GM20000 (cell line): Measurements from ENCODE around the gene P4HA1.
"Not testable (repeated sequence)": the region's sequence is repeated elsewhere in the genome, so short reads cannot be mapped to it uniquely, and the experiment has no call there.

ENCODE experiments used
- DNase-seq: peaks from one replicate; pipeline ENCODE4 v3.0.0; 2012; ENCODE audit warnings: low spot score
- TF ChIP-seq, protein P1 (sequence below): IDR thresholded peaks from 2 replicates; pipeline ENCODE4 v1.5.1; 2012; ENCODE audit warnings: mild to moderate bottlenecking, control low read depth; ENCODE audit errors: extremely low read depth, missing control alignments

P4HA1 gene

GRCh38 chr10:73126343-73126742, 29.7 kb upstream of the P4HA1 start:
- no peak for DNase-seq

GRCh38 chr10:73119952-73120351, 23.3 kb upstream of the P4HA1 start:
- no peak for DNase-seq
- TF ChIP-seq, protein P1, sequence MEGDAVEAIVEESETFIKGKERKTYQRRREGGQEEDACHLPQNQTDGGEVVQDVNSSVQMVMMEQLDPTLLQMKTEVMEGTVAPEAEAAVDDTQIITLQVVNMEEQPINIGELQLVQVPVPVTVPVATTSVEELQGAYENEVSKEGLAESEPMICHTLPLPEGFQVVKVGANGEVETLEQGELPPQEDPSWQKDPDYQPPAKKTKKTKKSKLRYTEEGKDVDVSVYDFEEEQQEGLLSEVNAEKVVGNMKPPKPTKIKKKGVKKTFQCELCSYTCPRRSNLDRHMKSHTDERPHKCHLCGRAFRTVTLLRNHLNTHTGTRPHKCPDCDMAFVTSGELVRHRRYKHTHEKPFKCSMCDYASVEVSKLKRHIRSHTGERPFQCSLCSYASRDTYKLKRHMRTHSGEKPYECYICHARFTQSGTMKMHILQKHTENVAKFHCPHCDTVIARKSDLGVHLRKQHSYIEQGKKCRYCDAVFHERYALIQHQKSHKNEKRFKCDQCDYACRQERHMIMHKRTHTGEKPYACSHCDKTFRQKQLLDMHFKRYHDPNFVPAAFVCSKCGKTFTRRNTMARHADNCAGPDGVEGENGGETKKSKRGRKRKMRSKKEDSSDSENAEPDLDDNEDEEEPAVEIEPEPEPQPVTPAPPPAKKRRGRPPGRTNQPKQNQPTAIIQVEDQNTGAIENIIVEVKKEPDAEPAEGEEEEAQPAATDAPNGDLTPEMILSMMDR = no peak

More at GRCh38 chr10:73126343-73126742, 29.7 kb upstream of the P4HA1 start:
- TF ChIP-seq, protein P1 = no peak

DNA sequence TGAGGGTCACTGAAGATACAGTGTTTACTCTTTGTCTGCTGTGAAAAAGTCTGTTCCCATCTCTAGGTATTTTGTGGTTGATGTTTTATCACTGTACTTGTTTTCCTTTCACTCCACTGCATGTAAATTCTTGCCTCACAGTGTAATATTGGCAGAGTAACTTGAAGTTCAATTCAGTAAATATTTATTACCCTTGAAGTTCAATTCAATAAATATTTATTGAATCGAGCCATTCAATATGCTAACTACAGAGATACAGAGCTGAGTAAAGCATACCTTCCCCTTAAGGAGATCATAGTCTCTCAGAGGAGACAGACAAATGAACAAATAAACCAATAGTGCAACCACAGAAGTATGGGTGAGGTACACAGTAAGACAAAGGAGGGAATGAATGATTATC, 22.8 kb upstream of the P4HA1 start:
- DNase-seq = no peak
- TF ChIP-seq, protein P1 = no peak

GRCh38 chr10:73117976-73118743, 21.5 kb upstream of the P4HA1 start:
- peak; percentile 72 for DNase-seq
- TF ChIP-seq, protein P1 = no peak

DNA sequence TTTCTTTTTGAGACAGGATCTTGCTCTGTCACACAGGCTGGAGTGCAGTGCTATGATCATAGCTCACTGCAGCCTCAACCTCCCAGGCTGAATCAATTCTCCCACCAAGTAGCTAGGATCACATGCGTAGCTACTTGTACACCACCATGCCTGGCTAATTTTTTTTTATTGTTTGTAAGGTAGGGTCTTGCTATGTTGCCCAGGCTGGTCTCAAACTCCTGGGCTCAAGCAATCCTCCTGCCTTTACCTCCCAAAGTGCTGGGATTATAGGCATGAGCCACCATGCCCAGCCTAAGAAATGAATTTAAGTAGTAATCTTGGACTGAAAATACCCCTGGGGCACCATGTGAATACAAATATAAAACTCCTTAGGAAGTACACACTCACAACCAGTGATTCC, 19.4 kb upstream of the P4HA1 start:
- TF ChIP-seq, protein P1 = no peak

GRCh38 chr10:73113551-73113950, 16.9 kb upstream of the P4HA1 start:
- TF ChIP-seq, protein P1 = no peak
- DNase-seq = no peak

More for the DNA sequence above, 19.4 kb upstream of the P4HA1 start:
- DNase-seq = no peak

GRCh38 chr10:73112032-73112431, 15.4 kb upstream of the P4HA1 start:
- not testable (repeated sequence) for DNase-seq

DNA sequence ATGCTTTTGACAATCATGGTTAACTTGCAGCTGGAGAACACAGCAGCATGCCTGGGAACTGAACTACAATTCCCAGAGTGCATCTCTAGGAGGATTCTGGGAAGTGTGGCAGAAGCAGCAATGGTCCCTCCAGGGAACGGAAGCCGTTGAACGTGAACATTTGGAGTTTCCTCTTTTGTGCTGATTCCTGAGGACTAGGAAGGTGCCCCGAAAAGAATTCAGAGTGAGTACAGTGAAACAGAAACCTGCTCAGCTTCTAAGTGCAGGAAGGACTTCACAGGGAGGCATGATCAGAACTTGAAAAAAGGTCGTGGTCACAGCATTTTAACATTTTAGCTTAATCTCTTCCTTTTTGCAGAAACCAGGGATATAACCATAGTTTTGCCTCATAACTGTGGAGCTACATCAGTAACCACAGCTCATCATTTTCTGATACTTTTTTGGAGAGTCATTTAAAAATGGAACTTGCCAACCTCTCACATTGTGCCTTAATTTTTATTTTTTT, 13.7 kb upstream of the P4HA1 start, which contains the start of gene NUDT13:
Gene NUDT13 (plus strand): TSS at position 111 of the 505 bp plus-strand sequence. CDS start 3,911 bp downstream, outside the sequence.
- peak; percentile 55 for DNase-seq
- TF ChIP-seq, protein P1 = no peak

DNA sequence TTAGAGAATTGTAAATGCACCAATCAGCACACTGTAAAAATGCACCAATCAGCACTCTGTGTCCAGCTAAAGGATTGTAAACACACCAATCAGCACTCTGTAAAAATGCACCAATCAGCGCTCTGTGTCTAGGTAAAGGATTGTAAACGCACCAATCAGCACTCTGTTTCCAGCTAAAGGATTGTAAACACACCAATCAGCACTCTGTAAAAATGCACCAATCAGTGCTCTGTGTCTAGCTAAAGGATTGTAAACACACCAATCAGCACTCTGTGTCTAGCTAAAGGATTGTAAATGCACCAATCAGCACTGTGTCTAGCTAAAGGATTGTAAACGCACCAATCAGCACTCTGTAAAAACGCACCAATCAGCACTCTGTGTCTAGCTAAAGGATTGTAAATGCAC, 12.6 kb upstream of the P4HA1 start:
- not testable (repeated sequence) for DNase-seq
